GM12891 (cell line): Measurements from ENCODE around the gene RPS6KA6.
"Not testable (repeated sequence)": the region's sequence is repeated elsewhere in the genome, so short reads cannot be mapped to it uniquely, and the experiment has no call there.

ENCODE experiments used
- DNase-seq: peaks from one replicate; pipeline ENCODE4 v3.0.0; 2011; ENCODE audit warnings: low spot score; ENCODE audit not compliant: insufficient read length
- FAIRE-seq: peaks from 2 replicates; lab custom pipeline; 2011; peaks lifted over from hg19 to GRCh38; lab: Jason Lieb, UNC
- PAX5 ChIP-seq: IDR thresholded peaks from 2 replicates; pipeline ENCODE4 v1.6.1; 2011; ENCODE audit warnings: low read length, moderate library complexity, mild to moderate bottlenecking; ENCODE audit not compliant: insufficient read depth, severe bottlenecking
- POLR2A ChIP-seq: IDR thresholded peaks from 2 replicates; pipeline ENCODE4 v1.6.1; 2011; ENCODE audit warnings: low read depth, low read length, control low read depth
- POLR2AphosphoS5 ChIP-seq: IDR thresholded peaks from 2 replicates; pipeline ENCODE4 v1.6.1; 2011; ENCODE audit warnings: low read depth, low read length, control low read depth
- POU2F2 ChIP-seq: IDR thresholded peaks from 2 replicates; pipeline ENCODE4 v1.6.1; 2011; ENCODE audit warnings: low read depth, mild to moderate bottlenecking, control low read depth, low read length, moderate library complexity
- SPI1 ChIP-seq: IDR thresholded peaks from 2 replicates; pipeline ENCODE4 v1.6.1; 2011; ENCODE audit warnings: low read depth, low read length, control low read depth
- TAF1 ChIP-seq: IDR thresholded peaks from 2 replicates; pipeline ENCODE4 v1.6.1; 2011; ENCODE audit warnings: low read depth, low read length, control low read depth

The RPS6KA6 gene

DNA sequence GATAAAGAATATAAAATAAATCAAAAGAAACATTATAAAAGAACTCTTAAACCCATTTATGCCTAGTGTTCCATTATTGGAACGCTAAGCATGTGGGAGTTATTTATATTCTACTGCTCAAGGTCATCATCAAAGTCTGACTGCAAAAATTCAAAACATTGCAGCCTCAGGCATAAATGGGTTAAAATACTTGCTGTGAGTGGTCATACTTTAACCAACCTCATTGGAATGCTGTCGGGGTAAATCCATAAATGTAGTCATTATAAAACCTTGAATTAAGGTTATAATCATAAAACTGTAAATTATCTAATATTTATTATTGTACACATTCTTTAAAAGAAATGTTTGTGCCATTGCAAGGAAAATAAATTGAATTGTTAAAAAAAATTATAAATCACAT is 55.0 kb downstream of the RPS6KA6 start:
- TF ChIP-seq PAX5, result no peak
- no peak for TF ChIP-seq TAF1
- TF ChIP-seq SPI1, result no peak
- TF ChIP-seq POLR2A, result no peak
- TF ChIP-seq POU2F2, result no peak
- TF ChIP-seq POLR2AphosphoS5, result no peak
- no peak for DNase-seq
- FAIRE-seq, result no peak

DNA sequence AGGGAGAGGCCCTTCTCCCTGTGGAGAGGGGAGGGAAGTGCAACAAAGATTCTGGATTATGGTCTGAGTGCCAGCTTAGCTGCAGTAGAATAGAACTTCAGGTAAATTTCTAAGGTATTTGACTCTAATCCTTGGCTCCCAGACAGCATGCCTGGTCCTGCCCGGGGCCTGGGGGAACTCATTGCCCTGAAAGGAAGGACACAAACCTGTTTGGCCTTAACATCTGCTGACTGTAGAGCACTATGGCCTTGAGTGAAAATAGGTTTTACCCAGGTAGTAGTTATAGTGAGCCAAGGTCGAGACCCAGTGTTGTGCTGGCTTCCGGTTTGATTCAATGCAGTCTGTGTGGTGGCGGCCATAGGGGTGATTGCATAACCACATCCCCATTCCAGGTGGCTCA is 64.4 kb downstream of the RPS6KA6 start:
- DNase-seq (no peak), FAIRE-seq (no peak)
- no peak for TF ChIP-seq SPI1
- no peak for TF ChIP-seq PAX5
- TF ChIP-seq POLR2AphosphoS5, result no peak
- TF ChIP-seq POLR2A, result no peak
- no peak for TF ChIP-seq POU2F2
- TF ChIP-seq TAF1, result no peak

DNA sequence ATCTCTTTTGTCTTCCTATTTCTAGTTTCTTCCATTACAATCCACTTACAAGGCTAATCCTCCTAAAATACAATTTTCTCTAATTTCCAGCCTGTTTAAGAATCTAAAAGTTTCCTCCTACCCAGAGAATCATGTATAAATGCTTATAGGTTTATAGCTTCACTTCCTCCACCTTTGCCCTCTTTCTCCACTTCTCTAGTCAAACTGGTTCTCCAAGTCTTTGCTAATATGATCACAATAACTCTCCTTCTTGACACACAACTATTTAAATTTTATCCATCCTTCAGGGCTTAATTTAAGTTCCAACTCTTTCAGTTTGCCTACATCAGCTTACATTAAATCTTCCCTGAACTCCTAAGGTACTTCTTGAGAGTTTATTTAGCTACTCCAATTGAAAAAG is 69.2 kb downstream of the RPS6KA6 start:
- FAIRE-seq, result no peak
- TF ChIP-seq POU2F2, result no peak
- TF ChIP-seq POLR2A, result no peak
- TF ChIP-seq PAX5, result no peak
- TF ChIP-seq TAF1, result no peak
- no peak for TF ChIP-seq SPI1
- TF ChIP-seq POLR2AphosphoS5, result no peak
- no peak for DNase-seq

DNA sequence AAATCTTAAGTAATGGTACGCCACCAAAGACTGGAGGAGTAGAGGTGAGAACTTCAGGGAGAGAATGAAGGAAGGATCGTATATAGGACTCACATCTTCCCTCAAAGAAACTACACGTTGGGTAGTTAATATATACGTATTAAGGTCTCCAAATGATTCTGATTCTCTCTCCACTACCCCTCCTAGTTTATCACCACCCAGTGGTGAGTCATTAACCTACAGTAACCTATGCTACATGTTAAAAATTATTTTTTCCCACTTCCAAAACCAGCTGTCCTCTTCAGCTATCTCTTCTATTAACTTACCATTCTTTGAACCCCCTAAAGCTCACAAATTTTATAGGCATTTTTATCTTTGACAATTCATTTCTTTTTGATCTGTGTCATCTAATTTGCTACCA is 69.7 kb downstream of the RPS6KA6 start:
- TF ChIP-seq PAX5 (no peak), POU2F2 (no peak), POLR2AphosphoS5 (no peak), POLR2A (no peak), SPI1 (no peak), TAF1 (no peak)
- DNase-seq, result no peak
- FAIRE-seq, result no peak

DNA sequence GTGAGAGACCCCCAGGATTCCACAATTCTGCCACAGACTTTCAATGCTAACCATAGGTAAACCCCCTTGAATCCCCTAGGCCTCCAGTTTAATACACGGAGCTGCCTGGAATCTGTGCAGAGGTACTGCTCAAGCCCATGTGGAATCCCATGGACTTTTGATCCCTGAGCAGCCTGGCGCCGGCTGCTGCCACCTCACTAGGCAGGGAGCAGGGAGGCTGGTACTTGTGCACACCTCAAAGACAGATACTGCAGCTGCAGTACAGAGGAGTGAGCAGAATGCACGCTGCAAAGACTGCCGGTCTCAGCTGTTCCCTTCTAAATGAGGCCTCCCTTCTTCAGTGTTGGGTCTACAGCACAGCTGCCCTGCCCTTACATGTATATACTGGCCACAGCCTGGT is 79.4 kb downstream of the RPS6KA6 start:
- DNase-seq, result no peak
- FAIRE-seq, result no peak
- TF ChIP-seq POLR2AphosphoS5, result no peak
- no peak for TF ChIP-seq POU2F2
- no peak for TF ChIP-seq SPI1
- no peak for TF ChIP-seq TAF1
- TF ChIP-seq PAX5, result no peak
- TF ChIP-seq POLR2A, result no peak

DNA sequence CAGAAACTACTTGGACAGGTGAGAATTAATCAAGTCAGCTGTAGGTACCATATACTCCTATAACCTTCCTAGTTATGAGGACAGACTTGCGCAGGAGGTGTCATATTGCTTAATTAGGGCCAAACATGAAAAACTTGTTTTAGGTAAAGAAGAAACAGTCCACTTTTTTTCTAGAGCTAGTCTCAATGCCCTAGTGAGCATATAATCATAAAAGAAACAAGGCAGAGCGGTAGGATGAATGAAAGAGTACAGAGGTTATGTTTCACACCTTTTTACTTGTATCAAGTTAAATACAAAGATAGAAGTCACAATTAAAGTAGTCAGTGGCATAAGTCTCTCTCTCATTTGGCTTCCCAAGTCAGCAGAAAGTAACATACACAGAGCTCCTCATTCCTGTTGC is 88.9 kb downstream of the RPS6KA6 start:
- DNase-seq (no peak), FAIRE-seq (no peak)
- TF ChIP-seq POU2F2 (no peak), TAF1 (no peak), POLR2A (no peak), POLR2AphosphoS5 (no peak), SPI1 (no peak), PAX5 (no peak)

DNA sequence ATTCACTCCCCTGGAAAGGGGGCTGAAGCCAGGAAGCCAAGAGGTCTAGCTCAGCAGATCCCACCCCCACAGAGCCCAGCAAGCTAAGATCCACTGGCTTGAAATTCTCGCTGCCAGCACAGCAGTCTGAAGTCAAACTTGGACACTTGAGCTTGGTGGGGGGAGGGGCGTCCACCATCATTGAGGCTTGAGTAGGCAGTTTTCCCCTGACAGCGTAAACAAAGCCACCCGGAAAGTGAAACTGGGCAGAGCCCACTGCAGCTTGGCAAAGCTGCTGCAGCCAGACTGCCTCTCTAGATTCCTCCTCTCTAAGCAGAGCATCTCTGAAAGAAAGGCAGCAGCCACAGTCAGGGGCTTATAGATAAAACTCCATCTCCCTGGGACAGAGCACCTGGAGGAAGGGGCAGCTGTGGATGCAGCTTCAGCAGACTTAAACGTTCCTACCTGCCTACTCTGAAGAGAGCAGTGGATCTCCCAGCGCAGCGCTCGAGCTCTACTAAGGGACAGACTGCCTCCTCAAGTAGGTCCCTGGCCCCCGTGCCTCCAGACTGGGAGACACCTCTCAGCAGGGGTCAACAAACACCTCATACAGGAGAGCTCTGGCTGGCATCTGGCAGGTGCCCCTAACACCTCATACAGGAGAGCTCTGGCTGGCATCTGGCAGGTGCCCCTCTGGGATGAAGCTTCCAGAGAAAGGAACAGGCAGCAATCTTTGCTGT is 108.4 kb downstream of the RPS6KA6 start:
- FAIRE-seq, DNase-seq: not testable (repeated sequence)

DNA sequence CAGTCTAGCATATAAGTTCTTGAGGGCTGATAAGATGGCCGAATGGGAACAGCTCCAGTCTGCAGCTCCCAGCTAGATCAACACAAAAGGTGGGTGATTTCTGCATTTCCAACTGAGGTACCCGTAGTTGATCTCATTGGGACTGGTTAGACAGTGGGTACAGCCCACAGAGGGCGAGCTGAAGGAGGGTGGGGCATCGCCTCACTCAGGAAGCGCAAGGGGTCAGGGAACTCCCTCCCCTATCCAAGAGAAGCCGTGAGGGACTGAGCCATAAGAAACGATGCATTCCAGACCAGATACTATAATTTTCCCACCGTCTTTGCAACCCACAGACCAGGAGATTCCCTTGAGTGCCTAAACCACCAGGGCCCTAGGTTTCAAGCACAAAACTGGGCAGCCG is 109.0 kb downstream of the RPS6KA6 start:
- DNase-seq (no peak), FAIRE-seq (no peak)
- TF ChIP-seq PAX5, result no peak
- no peak for TF ChIP-seq SPI1
- TF ChIP-seq POLR2AphosphoS5, result no peak
- no peak for TF ChIP-seq POLR2A
- no peak for TF ChIP-seq TAF1
- no peak for TF ChIP-seq POU2F2

DNA sequence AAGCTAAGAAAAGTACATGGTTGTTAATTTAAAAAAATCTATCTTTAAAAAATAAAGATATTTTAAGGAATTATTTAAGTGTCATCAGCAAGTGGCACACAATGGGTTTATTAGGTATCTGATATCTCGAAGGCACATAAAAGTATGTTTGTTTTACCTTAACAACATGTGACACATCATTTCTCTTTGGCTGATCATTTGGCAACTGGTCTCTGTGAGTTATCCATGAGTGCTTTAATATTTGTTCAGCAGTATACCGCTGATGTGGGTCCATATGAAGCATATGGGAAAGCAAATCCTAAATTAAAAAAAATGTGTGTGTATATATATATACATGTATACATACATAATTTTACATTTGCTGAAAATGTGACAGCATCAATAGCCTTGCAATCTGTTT is 123.2 kb downstream of the RPS6KA6 start:
- no peak for FAIRE-seq
- no peak for DNase-seq
- TF ChIP-seq PAX5 (no peak), POLR2AphosphoS5 (no peak), SPI1 (no peak), TAF1 (no peak), POLR2A (no peak), POU2F2 (no peak)

DNA sequence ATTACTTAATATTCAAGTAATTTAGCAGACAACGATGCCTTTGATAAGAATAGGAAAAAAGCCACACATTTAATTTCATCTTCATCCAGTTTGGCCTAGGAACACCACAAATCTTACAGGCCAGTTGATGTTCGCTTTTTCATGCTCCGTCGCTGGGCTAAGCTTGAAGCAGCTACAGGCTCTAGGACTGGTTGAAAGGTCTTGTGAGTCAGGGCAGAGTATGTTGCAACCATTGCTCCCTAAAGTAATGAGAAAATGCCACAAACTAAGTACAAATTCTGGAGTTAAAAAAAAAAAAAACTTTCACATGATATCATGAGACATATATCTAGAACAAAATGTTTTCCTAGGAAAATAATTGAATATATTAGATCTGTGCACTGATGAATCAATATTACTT is 123.8 kb downstream of the RPS6KA6 start:
- DNase-seq (no peak), FAIRE-seq (no peak)
- no peak for TF ChIP-seq PAX5
- no peak for TF ChIP-seq TAF1
- no peak for TF ChIP-seq POLR2AphosphoS5
- TF ChIP-seq POLR2A, result no peak
- no peak for TF ChIP-seq POU2F2
- TF ChIP-seq SPI1, result no peak
